Heart right ventricle (tissue), 16 donors: ENCODE results near the gene DNM3. TPM values are rescaled to one million over a fixed set of nuclear protein-coding genes. Genes with fewer than 3 reads are reported as not detected.
A peak's percentile ranks its signal among the peaks of the same experiment; 100 is the strongest.

Experiments used
- ATAC-seq, 8 donors: fragments of 200-7000 bp; cut with Tn5 transposase; one replicate each; pipeline ENCODE4 v1.9.1; 2020; ENCODE audit warnings: mild to moderate bottlenecking in 8 of 8, moderate library complexity in 8 of 8, moderate number of reproducible peaks in 1 of 8
- DNase-seq, 2 donors: peaks; one replicate each; pipeline ENCODE4 v3.0.0-alpha.2; 2020
- H3K27ac ChIP-seq, 10 donors: fragments of 200-600 bp; sonication (generic) in 2 of 10; one replicate each; pipeline versions ENCODE4 v1.5.0 to v1.8.0; 2020 to 2022; ENCODE audit warnings: mild to moderate bottlenecking in 3 of 10
- H3K27me3 ChIP-seq, 7 donors: fragments of 200-600 bp; one replicate each; pipeline ENCODE4 v1.8.0; 2021 to 2022; ENCODE audit warnings: mild to moderate bottlenecking in 2 of 7
- H3K36me3 ChIP-seq, 9 donors: fragments of 200-600 bp; sonication (generic) in 1 of 9; one replicate each; pipeline versions ENCODE4 v1.5.0 to v1.8.0; 2020 to 2022; ENCODE audit warnings: mild to moderate bottlenecking in 2 of 9
- H3K4me1 ChIP-seq, 9 donors: fragments of 200-600 bp; sonication (generic) in 1 of 9; one replicate each; pipeline versions ENCODE4 v1.5.0 to v1.8.0; 2020 to 2022; ENCODE audit warnings: mild to moderate bottlenecking in 4 of 9
- H3K4me3 ChIP-seq, 10 donors: fragments of 200-600 bp; sonication (generic) in 2 of 10; one replicate each; pipeline versions ENCODE4 v1.5.0 to v1.8.0; 2020 to 2022; ENCODE audit warnings: mild to moderate bottlenecking in 7 of 10, moderate library complexity in 2 of 10
- H3K9me3 ChIP-seq, 11 donors: fragments of 200-600 bp in 10 of 11; sonication (generic) in 2 of 11; one replicate each; pipeline versions ENCODE4 v1.5.0 to v1.8.0; 2013 to 2022; ENCODE audit warnings: mild to moderate bottlenecking in 2 of 11, control low read depth in 1 of 11, moderate library complexity in 1 of 11
- WGBS, 2 donors: extraction: QIAGEN DNeasy Blood & Tissue Kit; methylation state at CpG; one replicate each; pipeline ENCODE4 v1.1.7; 2013; ENCODE audit warnings: inconsistent platforms in 1 of 2; 5-methylcytosine and 5-hydroxymethylcytosine counted together
- intact Hi-C, 10 donors: fragments of 100-400 bp; cut with DNase I; formaldehyde crosslinking; loops; one replicate each; pipeline versions ENCODE4 v1.11.1 to v1.14.2; 2022
- polyA plus RNA-seq, 2 donors: library from polyadenylated mRNA; stranded (reverse); fragments of 200-250 nt; gene quantifications; one replicate each; pipeline ENCODE4 v1.2.3, GENCODE V29; 2013
- total RNA-seq, 10 donors: library from RNA; stranded (reverse); fragmentation: NEBNext Ultra II Directional in 3 of 10; extraction: Animal tissue kit (Norgen Biotek cat#: 25700) in 3 of 10; gene quantifications; one replicate each; pipeline versions ENCODE4 v1.2.1 to v1.2.4, GENCODE V29; 2021 to 2023
- TF ChIP-seq, protein P1 (sequence below), 9 donors: fragments of 200-600 bp; sonication (generic) in 2 of 9; IDR thresholded peaks; one replicate each; pipeline versions ENCODE4 v1.5.0 to v1.8.0; 2021 to 2022; ENCODE audit warnings: antibody characterized with exemption in 9 of 9, mild to moderate bottlenecking in 5 of 9, moderate library complexity in 1 of 9
- donor health status: Arrhythmogenic right ventricular cardiomyopathy.
- donor health status: ischemic (EF 13 %, LVEDD 7.1; RV severe dilation, severe dysfunction).
- donor health status: healthy with polysubstance abuse.
- donor health status: DM: no; HTN: yes; CAD: no.
- donor health status: DM: no; HTN: no; CAD: no.
- donor health status: ischemic (EF 25% LVEDD 6.9; RV normal size, moderate dysfunction).
- donor health status: ischemic (EF 25% LVEDD 5.7; RV mildly dilated, moderate dysfunction).
- donor health status: healthy.
- donor health status: DM: yes; HTN: yes; CAD: no.
- donor health status: Ischemic cardiomyopathy.
- donor health status: ischemic (EF 35%, LVEDD 5.7; RV mildly dilated, moderate dysfunction).
- donor health status: nonischemic (EF 11% LVEDD 7.7; RV severe dilation, severe dysfunction).
- donor health status: DM: yes; HTN: yes; CAD: no.
- donor health status: PGD.
- donor health status: ischemic (EF 29% LVEDD 5.4; RV normal size, mild dysfunction).
- donor health status: nonischemic (EF 23%, LVEDD 6.1; RV moderate dilation, normal function).

The DNM3 gene
- total and polyA plus RNA-seq, 12 donors, result 0.77 to 2.8 (median 2.2) TPM

DNA sequence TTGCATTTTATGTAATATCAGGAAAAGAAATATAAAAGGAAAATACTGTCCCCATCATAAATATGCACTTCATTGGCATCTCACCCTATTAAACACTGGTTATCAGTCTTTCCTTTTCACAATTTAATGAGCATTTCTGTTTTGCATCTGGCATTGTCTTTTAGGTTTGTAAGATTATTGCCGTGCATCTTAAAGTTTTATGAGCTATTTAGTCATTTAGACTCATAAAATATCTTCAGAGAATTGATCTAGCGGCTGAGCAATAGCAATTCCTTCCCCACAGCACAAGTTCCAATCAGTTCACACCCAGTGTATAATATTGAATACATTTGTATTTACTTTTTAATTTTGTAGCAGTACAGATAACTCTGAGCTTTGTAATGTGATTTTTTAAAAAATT lies 466.8 kb downstream of the DNM3 start:
- no peak for ATAC-seq
- Histone ChIP-seq H3K27me3 (no peaks in the 10 kb centered on the region), H3K36me3 (no peaks in the 10 kb centered on the region), H3K27ac (no peak overlapping the region), H3K4me3 (no peak overlapping the region), H3K4me1 (no peaks in the 10 kb centered on the region), H3K9me3 (peaks cover 0 to 38% (median 0%) of the 10 kb centered on the region in 11 donors)
- no peak for DNase-seq
- 85 to 90% methylated on average over 2 of the region's 2 CpGs for WGBS, 2 donors
- intact Hi-C loops, result no loop called here
- TF ChIP-seq, protein P1, sequence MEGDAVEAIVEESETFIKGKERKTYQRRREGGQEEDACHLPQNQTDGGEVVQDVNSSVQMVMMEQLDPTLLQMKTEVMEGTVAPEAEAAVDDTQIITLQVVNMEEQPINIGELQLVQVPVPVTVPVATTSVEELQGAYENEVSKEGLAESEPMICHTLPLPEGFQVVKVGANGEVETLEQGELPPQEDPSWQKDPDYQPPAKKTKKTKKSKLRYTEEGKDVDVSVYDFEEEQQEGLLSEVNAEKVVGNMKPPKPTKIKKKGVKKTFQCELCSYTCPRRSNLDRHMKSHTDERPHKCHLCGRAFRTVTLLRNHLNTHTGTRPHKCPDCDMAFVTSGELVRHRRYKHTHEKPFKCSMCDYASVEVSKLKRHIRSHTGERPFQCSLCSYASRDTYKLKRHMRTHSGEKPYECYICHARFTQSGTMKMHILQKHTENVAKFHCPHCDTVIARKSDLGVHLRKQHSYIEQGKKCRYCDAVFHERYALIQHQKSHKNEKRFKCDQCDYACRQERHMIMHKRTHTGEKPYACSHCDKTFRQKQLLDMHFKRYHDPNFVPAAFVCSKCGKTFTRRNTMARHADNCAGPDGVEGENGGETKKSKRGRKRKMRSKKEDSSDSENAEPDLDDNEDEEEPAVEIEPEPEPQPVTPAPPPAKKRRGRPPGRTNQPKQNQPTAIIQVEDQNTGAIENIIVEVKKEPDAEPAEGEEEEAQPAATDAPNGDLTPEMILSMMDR (IDR thresholded peaks at IDR 0.05), result no peak

DNA sequence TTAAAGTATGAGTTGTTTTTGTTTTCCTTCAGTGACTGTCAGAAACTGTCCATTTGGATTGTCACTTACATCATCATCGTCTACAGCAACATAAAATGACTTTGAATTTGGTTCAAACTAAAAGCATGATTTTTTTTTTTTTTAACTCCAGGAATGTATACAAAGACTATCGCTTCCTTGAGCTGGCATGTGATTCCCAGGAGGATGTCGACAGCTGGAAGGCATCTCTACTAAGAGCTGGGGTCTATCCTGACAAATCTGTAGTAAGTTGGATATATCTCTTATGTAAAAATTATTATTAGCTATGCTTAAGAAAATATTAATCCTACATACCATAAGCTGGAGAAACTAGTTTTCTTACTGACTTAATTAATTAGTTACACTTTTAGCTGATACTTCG lies 467.3 kb downstream of the DNM3 start:
- ATAC-seq (no peak), DNase-seq (no peak)
- no peaks in the 10 kb centered on the region for H3K27me3 ChIP-seq
- H3K4me3 ChIP-seq, result no peak overlapping the region
- H3K4me1 ChIP-seq, result no peaks in the 10 kb centered on the region
- TF ChIP-seq, protein P1 (IDR thresholded peaks at IDR 0.05), result no peak
- no peaks in the 10 kb centered on the region for H3K36me3 ChIP-seq
- 69 to 74% methylated on average over 4 of the region's 4 CpGs for WGBS, 2 donors
- intact Hi-C loops, result no loop called here
- H3K9me3 ChIP-seq, result peaks cover 0 to 34% (median 0%) of the 10 kb centered on the region in 11 donors
- H3K27ac ChIP-seq, result no peak overlapping the region

- Histone ChIP-seq H3K4me3 (no peak overlapping the region), H3K4me1 (peaks cover 0 to 29% (median 18%) of the 10 kb centered on the region in 9 donors), H3K27me3 (no peaks in the 10 kb centered on the region), H3K36me3 (no peaks in the 10 kb centered on the region), H3K27ac (peak overlapping the region in 7 of 10 donors; percentile 23 to 65 (median 54)), H3K9me3 (no peaks in the 10 kb centered on the region)
- DNase-seq (no peak), ATAC-seq (peak in 3 of 8 donors; percentile 33 to 57 (median 34))
- TF ChIP-seq, protein P1 (IDR thresholded peaks at IDR 0.05), result peak in 2 of 9 donors; percentile 6 to 8
- 57 to 74% methylated on average over 6 of the region's 6 CpGs for WGBS, 2 donors
- intact Hi-C loops, result loop anchor here in 1 of 10 donors (10.0 kb wide), 1 partner anchor 176 kb away; no protein-coding TSS in a partner anchor
These were observed 479.4 kb downstream of the DNM3 start for GRCh38 chr1:172320733-172321132.

- 71 to 74% methylated on average over 4 of the region's 4 CpGs for WGBS, 2 donors
- peak in 7 of 8 donors; percentile 56 to 73 (median 60) for ATAC-seq
- intact Hi-C loops, result loop anchor here in 1 of 10 donors (10.0 kb wide), 1 partner anchor 177 kb away; no protein-coding TSS in a partner anchor
- Histone ChIP-seq H3K9me3 (no peaks in the 10 kb centered on the region), H3K36me3 (no peaks in the 10 kb centered on the region), H3K27ac (peak overlapping the region in 7 of 10 donors; percentile 53 to 68 (median 63)), H3K4me1 (peaks cover 0 to 29% (median 18%) of the 10 kb centered on the region in 9 donors), H3K27me3 (no peaks in the 10 kb centered on the region), H3K4me3 (no peak overlapping the region)
- DNase-seq, result no peak
- TF ChIP-seq, protein P1 (IDR thresholded peaks at IDR 0.05), result no peak
These were observed 480.2 kb downstream of the DNM3 start for GRCh38 chr1:172321451-172321850.
